Frontal cortex (tissue), 4 donors: ENCODE results near the gene DUSP28. TPM values are rescaled to one million over a fixed set of nuclear protein-coding genes. Genes with fewer than 3 reads are reported as not detected.
"Not testable (repeated sequence)": the region's sequence is repeated elsewhere in the genome, so short reads cannot be mapped to it uniquely, and the experiment has no call there.

ENCODE experiments used
- DNase-seq, 2 donors: peaks; one replicate each; pipeline ENCODE4 v3.0.0; 2012; ENCODE audit warnings: low spot score in 2 of 2
- FAIRE-seq: peaks from 2 replicates; lab custom pipeline; 2012; peaks lifted over from hg19 to GRCh38; lab: Jason Lieb, UNC
- total RNA-seq: library from RNA; depleted of rRNA; stranded (reverse); fragments of >200 nt; gene quantifications from one replicate; pipeline ENCODE4 v1.2.3, GENCODE V29; 2014
- donor health status: control.
- donor health status: control.
- donor health status: control.

Gene DUSP28
- total RNA-seq, 1 donor from 2014 or later, result 9.8 TPM

GRCh38 chr2:240526521-240526920 is 33.6 kb upstream of the DUSP28 start:
- FAIRE-seq, result no peak
- DNase-seq, result no peak

GRCh38 chr2:240527153-240527750 is 32.9 kb upstream of the DUSP28 start:
- no peak for DNase-seq
- FAIRE-seq, result no peak

GRCh38 chr2:240528406-240529040 is 31.6 kb upstream of the DUSP28 start:
- FAIRE-seq (no peak), DNase-seq (no peak)

- DNase-seq (no peak), FAIRE-seq (no peak)
Observed at GRCh38 chr2:240529344-240529999, 30.7 kb upstream of the DUSP28 start.

- DNase-seq (no peak), FAIRE-seq (no peak)
Observed at GRCh38 chr2:240530181-240530580, 30.0 kb upstream of the DUSP28 start.

GRCh38 chr2:240531038-240531437 is 29.1 kb upstream of the DUSP28 start:
- no peak for DNase-seq
- FAIRE-seq, result peak; percentile 37

- FAIRE-seq, result no peak
- DNase-seq, result no peak
Observed at GRCh38 chr2:240532031-240532775, 28.0 kb upstream of the DUSP28 start.

- no peak for DNase-seq
- no peak for FAIRE-seq
Observed at GRCh38 chr2:240538031-240538780, 22.0 kb upstream of the DUSP28 start.

- FAIRE-seq, DNase-seq: not testable (repeated sequence)
Observed at GRCh38 chr2:240539101-240539500, 21.1 kb upstream of the DUSP28 start.

- DNase-seq, result no peak
- no peak for FAIRE-seq
Observed at GRCh38 chr2:240539906-240540305, 20.3 kb upstream of the DUSP28 start.

- no peak for FAIRE-seq
- no peak for DNase-seq
Observed at GRCh38 chr2:240551288-240551687, 8.9 kb upstream of the DUSP28 start.

- FAIRE-seq (no peak), DNase-seq (no peak)
Observed at GRCh38 chr2:240551811-240552210, 8.3 kb upstream of the DUSP28 start.

- no peak for DNase-seq
- no peak for FAIRE-seq
Observed at GRCh38 chr2:240553956-240554480, 6.1 kb upstream of the DUSP28 start.

GRCh38 chr2:240554767-240555493 is 5.2 kb upstream of the DUSP28 start:
- FAIRE-seq, result no peak
- no peak for DNase-seq

GRCh38 chr2:240555541-240556250 is 4.5 kb upstream of the DUSP28 start:
- no peak for DNase-seq
- no peak for FAIRE-seq

- FAIRE-seq, result no peak
- no peak for DNase-seq
Observed at GRCh38 chr2:240556553-240557100, 3.5 kb upstream of the DUSP28 start.

GRCh38 chr2:240557101-240557751 is 2.9 kb upstream of the DUSP28 start:
- no peak for FAIRE-seq
- DNase-seq, result no peak

- FAIRE-seq (no peak), DNase-seq (peak; percentile 81 to 92)
Observed at GRCh38 chr2:240557808-240558207, 2.3 kb upstream of the DUSP28 start, which contains the start of gene ANKMY1. Gene ANKMY1 (minus strand): TSS chr2:240557988. CDS start chr2:240557335, 653 bp downstream.
